ENCODE measurements around the gene REC8. TPM values are rescaled to one million over a fixed set of nuclear protein-coding genes. Genes with fewer than 3 reads are reported as not detected.

Gene REC8
- total and polyA plus RNA-seq, 10 of the 15 experiments (the other 5 are each of a cell fraction or from before 2014, with no cell fraction given) = 4.2 to 76.9 (median 29.1) TPM

DNA sequence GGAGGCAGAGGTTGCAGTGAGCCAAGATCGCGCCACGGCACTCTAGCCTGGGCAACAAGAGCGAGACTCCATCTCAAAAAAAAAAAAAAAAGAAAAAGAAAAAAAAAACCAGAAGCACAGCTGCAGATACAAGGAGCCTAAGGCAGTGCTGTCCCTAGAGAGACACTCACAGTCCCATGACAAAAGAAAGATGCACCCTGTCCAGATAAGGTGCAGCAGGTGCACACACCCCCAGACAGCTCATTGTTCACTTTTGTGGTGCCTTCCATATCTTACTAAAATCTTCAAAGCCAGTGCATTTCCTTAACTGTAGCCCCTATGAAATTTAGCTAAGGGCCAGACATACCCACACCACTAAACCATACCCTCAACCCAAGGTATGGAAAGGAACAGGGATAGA, 49.5 kb upstream of the REC8 start:
- DNase-seq (ENCODE audit: low read depth, low spot score) (no peak), ATAC-seq (no peak), FAIRE-seq (no peak)
- Histone ChIP-seq H3K36me3 (ENCODE audit: control insufficient read depth in 2 of 2, insufficient read depth in 2 of 2, low read length in 1 of 2) (peaks cover 15 to 23% of the 10 kb centered on the region in 2 experiments), H3K4me2 (ENCODE audit: control insufficient read depth, insufficient read depth) (no peak overlapping the region), H3K9ac (ENCODE audit: control insufficient read depth, insufficient read depth, low read length) (no peak overlapping the region), H2AFZ (ENCODE audit: control insufficient read depth, low read depth, low read length) (no peak overlapping the region), H3K4me3 (no peak overlapping the region), H3K27me3 (replicated peaks in 1 of 2; ENCODE audit: control insufficient read depth in 2 of 2, insufficient read depth in 2 of 2, low read length in 1 of 2) (no peaks in the 10 kb centered on the region), H4K20me1 (ENCODE audit: control insufficient read depth, insufficient read depth) (no peaks in the 10 kb centered on the region), H3K9me3 (replicated peaks; ENCODE audit: control insufficient read depth, insufficient read depth, low read length) (no peaks in the 10 kb centered on the region), H3K79me2 (ENCODE audit: control insufficient read depth, insufficient read depth, low read length) (no peaks in the 10 kb centered on the region), H3K27ac (ENCODE audit: control insufficient read depth, insufficient read depth) (no peak overlapping the region), H3K4me1 (ENCODE audit: control insufficient read depth, insufficient read depth, low read length) (peaks cover 19% of the 10 kb centered on the region)
- 89% methylated on average over 3 of the region's 4 CpGs for WGBS (ENCODE audit: insufficient coverage, insufficient replicate concordance, low lambda C conversion rate, missing lambda C conversion rate)
- CTCF ChIA-PET = interaction anchor here (0.6 to 0.8 kb wide), 2 partner anchors 13 to 14 kb away, joined by 3 read pairs; no protein-coding TSS in a partner anchor
- in situ Hi-C loops (cut with MboI) = loop anchor here (25.0 kb wide), 1 partner anchor 810 kb away; the partner anchor contains the start of genes BCL2L2, PABPN1 and PPP1R3E
- intact Hi-C loops (cut with micrococcal nuclease; ENCODE audit: unreplicated experiment) = no loop called here
- TF ChIP-seq, protein P1, sequence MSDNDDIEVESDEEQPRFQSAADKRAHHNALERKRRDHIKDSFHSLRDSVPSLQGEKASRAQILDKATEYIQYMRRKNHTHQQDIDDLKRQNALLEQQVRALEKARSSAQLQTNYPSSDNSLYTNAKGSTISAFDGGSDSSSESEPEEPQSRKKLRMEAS (IDR thresholded peaks at IDR 0.05; ENCODE audit: low read depth, low read length) = no peak
- TF ChIP-seq SREBF1 (IDR thresholded peaks at IDR 0.05; ENCODE audit: low read length) (no peak), SIN3A (IDR thresholded peaks at IDR 0.05; ENCODE audit: low read depth, low read length) (no peak), SMAD5 (IDR thresholded peaks at IDR 0.05; ENCODE audit: low read depth) (no peak), FOXM1 (IDR thresholded peaks at IDR 0.05; ENCODE audit: low read depth, low read length) (no peak), CHD2 (IDR thresholded peaks at IDR 0.05; ENCODE audit: borderline replicate concordance, low read depth, low read length) (no peak), NR2C1 (IDR thresholded peaks at IDR 0.05) (no peak)
- TF ChIP-seq, protein P2, sequence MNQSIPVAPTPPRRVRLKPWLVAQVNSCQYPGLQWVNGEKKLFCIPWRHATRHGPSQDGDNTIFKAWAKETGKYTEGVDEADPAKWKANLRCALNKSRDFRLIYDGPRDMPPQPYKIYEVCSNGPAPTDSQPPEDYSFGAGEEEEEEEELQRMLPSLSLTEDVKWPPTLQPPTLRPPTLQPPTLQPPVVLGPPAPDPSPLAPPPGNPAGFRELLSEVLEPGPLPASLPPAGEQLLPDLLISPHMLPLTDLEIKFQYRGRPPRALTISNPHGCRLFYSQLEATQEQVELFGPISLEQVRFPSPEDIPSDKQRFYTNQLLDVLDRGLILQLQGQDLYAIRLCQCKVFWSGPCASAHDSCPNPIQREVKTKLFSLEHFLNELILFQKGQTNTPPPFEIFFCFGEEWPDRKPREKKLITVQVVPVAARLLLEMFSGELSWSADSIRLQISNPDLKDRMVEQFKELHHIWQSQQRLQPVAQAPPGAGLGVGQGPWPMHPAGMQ (IDR thresholded peaks at IDR 0.05; ENCODE audit: borderline replicate concordance) = no peak
- POLR2A ChIA-PET = interaction anchor here (17.1 kb wide), 1 partner anchor 14 kb away, joined by 276 read pairs; the partner anchor contains the start of genes EMC9, FITM1 and PSME1
- SMC1A ChIA-PET (ENCODE audit: uncharacterized antibody, unreplicated experiment) = interaction anchor here (0.7 to 1.2 kb wide), 2 partner anchors 9 to 32 kb away, joined by 4 read pairs; no protein-coding TSS in a partner anchor
- BruUV-seq (replicated peaks) = no TSS peak
- RAD21 ChIA-PET (ENCODE audit: unreplicated experiment) = no interaction called here
